Measurements from ENCODE around the gene RNASEH2A.

DNA sequence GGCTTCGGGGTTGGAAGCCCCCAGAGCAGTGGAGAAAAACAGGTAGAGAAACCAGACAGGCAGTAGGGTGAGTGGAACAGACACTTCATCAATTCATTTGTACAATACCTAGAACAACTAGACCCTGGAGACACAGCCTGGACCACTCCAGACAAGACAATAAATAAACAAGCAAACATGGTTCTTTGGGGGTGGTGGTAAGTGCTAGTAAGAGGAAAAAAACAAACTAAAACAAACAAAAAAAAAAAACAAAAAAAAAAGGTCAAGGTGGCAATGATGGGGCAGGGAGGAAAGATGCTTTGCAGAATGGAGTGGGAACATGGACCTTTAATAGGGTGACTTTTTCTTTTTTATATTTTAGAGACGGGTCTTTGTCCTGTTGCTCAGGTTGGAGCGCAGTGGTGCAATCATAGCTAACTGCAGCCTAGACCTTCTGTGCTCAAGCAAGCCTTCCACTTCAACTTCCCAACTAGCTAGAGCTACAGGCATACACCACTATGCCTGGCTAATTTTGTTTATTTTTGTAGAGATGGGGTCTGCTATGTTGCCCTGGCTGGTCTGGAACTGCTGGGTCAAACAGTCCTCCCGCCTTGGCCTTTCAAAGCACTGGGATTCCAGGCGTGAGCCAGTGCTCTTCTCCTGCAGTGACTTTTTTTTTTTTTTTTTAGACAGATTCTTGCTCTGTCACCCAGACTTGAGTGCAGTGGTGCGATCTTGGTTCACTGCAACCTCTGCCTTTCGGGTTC, 12.0 kb upstream of the RNASEH2A start:
- TF ChIP-seq, protein P1, sequence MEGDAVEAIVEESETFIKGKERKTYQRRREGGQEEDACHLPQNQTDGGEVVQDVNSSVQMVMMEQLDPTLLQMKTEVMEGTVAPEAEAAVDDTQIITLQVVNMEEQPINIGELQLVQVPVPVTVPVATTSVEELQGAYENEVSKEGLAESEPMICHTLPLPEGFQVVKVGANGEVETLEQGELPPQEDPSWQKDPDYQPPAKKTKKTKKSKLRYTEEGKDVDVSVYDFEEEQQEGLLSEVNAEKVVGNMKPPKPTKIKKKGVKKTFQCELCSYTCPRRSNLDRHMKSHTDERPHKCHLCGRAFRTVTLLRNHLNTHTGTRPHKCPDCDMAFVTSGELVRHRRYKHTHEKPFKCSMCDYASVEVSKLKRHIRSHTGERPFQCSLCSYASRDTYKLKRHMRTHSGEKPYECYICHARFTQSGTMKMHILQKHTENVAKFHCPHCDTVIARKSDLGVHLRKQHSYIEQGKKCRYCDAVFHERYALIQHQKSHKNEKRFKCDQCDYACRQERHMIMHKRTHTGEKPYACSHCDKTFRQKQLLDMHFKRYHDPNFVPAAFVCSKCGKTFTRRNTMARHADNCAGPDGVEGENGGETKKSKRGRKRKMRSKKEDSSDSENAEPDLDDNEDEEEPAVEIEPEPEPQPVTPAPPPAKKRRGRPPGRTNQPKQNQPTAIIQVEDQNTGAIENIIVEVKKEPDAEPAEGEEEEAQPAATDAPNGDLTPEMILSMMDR (optimal IDR thresholded peaks at IDR 0.05 in 1 of 3, IDR thresholded peaks at IDR 0.05 in 1 of 3, conservative IDR thresholded peaks at IDR 0.05 in 1 of 3; ENCODE audit: extremely low read depth in 1 of 3, insufficient read depth in 2 of 3, low read length in 3 of 3) = no peak
- no peak for TF ChIP-seq EZH2 (IDR thresholded peaks at IDR 0.05; ENCODE audit: low read length)
